Bladder microvascular endothelial cell (primary cell): Measurements from ENCODE around the gene TTC36. TPM values are rescaled to one million over a fixed set of nuclear protein-coding genes. Genes with fewer than 3 reads are reported as not detected.

Source experiments
- total RNA-seq: library from RNA; depleted of rRNA; stranded (reverse); fragments of >200 nt; gene quantifications from 2 replicates; pipeline ENCODE4 v1.2.3, GENCODE V29; 2014

Gene TTC36, protein sequence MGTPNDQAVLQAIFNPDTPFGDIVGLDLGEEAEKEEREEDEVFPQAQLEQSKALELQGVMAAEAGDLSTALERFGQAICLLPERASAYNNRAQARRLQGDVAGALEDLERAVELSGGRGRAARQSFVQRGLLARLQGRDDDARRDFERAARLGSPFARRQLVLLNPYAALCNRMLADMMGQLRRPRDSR
- total RNA-seq, result 0.49 and 1.3 TPM in 2 replicates

DNA sequence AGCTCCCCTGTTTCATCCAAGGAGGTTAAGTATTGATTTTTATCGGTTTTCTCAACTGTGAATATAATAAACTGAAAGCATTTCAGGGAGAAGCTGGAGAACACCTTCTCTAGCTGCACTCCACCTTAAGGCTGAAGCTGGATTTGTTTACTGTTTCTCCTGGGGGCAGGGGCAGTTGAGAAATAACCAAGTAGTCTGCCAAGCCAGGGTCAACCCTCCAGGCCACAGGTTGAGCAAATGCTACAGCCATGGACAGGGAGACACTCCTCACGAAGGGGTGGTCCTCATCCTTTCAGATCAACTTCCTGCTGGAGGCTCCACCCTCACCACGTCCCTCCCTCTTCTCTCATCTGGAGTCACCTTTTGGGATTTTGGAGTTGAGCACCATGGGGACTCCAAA is at the start of gene TTC36:
Gene TTC36 (plus strand): TSS at position 366 of the 400 bp plus-strand sequence. CDS start 21 bp downstream, at position 387.

DNA sequence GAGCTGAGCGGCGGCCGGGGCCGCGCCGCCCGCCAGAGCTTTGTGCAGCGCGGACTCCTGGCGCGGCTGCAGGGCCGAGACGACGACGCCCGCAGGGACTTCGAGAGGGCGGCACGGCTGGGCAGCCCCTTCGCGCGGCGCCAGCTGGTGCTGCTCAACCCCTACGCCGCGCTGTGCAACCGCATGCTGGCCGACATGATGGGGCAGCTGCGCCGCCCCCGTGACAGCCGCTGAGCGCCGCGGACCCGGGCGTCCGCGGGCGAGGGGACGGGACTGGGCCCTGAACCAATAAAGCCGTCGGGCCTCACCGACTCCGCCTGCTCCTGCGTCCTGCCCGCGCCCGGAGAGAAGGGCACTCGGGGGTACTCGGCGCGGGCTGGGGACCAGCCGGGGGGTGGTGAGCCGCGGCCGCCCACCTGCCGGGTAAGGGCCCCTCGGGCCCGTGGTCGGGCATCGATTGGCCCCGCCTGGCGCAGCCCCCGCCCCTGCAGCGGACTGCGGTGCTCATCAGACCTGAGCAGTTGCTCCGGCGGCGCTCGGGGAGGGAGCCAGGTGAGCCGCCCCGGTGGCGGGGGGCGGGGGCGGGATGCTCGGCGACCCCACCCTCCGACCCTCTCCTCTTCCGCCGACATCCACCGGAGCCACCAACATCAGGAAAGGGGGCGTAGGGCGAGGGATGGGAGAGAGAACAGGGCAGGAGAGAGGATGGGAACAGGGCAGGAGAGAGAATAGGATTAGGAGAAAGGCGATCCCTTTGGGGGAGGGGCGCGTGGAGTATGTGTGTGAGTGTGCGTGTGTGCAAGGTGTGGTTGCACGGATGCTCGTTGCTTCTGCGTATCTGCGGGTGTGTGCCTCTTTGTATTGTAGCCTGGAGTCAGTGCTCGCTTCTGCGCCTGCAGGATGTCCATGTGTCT is 3.7 kb downstream of the TTC36 start, which contains the start of gene TMEM25:
Gene TMEM25 (plus strand): TSS at position 510 of the 914 bp plus-strand sequence. CDS start 610 bp downstream, outside the sequence.

DNA sequence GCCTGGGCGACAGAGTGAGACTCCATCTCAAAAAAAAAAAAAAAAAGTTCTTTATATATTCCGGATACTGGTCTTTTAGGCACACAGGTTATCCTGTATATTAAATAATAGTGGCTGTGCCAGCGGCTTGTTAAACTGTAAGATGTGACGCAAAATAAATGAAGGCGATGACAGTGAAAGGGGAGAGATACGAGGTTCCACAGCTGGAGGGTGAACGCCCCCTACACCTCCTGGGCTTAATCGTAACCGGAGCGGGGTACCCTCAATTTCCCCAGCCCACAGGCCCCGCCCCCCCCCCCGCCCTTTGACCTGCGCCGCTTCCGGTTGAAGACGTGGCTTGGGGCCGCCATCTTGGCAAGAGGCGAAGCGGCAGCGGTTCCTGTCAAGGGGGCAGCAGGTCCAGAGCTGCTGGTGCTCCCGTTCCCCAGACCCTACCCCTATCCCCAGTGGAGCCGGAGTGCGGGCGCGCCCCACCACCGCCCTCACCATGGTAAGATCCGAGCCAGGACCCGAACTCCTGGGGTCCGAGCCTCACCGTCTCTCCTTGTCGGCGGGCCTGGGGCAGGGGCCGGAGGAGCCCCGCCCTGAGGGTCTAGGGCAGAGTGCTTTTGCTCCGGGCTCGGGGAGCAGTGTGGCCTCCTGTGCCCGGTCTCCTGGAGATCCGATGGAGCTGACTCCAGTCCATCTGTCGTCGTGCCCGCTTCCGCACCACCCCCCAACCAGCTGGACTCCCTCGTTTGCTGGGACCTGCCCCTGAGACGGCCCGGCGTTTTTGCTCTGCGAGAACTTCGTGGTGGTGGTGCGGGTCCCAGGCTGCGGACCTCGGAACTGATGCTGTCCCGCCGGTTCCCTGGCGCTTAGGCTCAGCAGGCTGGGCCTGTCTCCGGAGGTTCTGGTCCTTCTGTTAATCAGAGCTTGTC is 45.0 kb downstream of the TTC36 start, which contains the start of gene ARCN1:
Gene ARCN1 (plus strand): TSS at position 349 of the 920 bp plus-strand sequence. CDS start 139 bp downstream, at position 488.

Other genes starting within 250 kb of the TTC36 start
- gene CD3E, start 222.7 kb upstream of the TTC36 start, total RNA-seq, result not detected in 2 replicates
- gene CD3D, start 184.8 kb upstream of the TTC36 start, total RNA-seq, result not detected in 2 replicates
- not detected in 2 replicates for gene CD3G, start 183.1 kb upstream of the TTC36 start, total RNA-seq
- 18.9 and 31.7 TPM in 2 replicates for gene UBE4A, start 167.9 kb upstream of the TTC36 start, total RNA-seq
- 86.7 and 87.1 TPM in 2 replicates for gene ATP5MG, start 125.9 kb upstream of the TTC36 start, total RNA-seq
- gene KMT2A, start 91.0 kb upstream of the TTC36 start, total RNA-seq, result 19.1 and 53.6 TPM in 2 replicates
- gene TMEM25, start 3.7 kb downstream of the TTC36 start, total RNA-seq, result 4.5 and 28.1 TPM in 2 replicates
- 18.0 and 18.8 TPM in 2 replicates for gene IFT46, start 38.5 kb downstream of the TTC36 start, total RNA-seq
- 71.7 and 132 TPM in 2 replicates for gene ARCN1, start 44.9 kb downstream of the TTC36 start, total RNA-seq
- 49.9 and 62.4 TPM in 2 replicates for gene PHLDB1, start 80.1 kb downstream of the TTC36 start, total RNA-seq
- gene TREH, start 152.2 kb downstream of the TTC36 start, total RNA-seq, result not detected in 2 replicates